ENCODE measurements around the gene DNAJC15.
"Not testable (repeated sequence)": the region's sequence is repeated elsewhere in the genome, so short reads cannot be mapped to it uniquely, and the experiment has no call there.

Gene DNAJC15

DNA sequence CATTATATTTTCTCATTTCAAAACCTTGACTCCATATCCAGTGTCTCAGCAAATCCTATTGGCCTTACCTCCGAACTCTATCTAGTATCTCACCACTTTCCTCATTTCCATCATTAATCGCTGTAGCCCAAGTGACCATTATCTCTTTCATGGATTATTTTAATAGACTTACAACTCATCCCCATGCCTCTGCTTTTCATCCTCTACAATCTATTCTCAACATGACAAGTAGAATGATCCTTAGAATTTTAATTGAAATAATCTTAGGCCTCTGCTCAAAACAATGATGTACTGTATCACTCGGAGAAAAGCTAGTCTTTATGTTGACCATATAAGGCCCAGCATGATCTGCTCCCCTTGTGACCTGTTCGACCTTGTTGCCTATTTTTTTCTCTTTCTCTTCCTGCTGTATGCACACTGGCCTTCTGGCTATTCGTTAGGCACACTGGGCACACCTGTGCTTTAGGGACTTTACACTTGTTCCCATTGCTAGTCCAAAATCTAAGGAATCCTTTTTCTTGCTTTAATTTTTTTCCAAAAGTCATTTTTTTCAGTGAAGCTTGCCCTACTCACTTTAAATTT lies 21.4 kb downstream of the DNAJC15 start:
- no peak for DNase-seq (ENCODE audit: low read depth in 2 of 2)

GRCh38 chr13:43045302-43045773 lies 22.0 kb downstream of the DNAJC15 start:
- not testable (repeated sequence) for DNase-seq (ENCODE audit: low read depth in 2 of 2)

GRCh38 chr13:43046259-43046658 lies 22.9 kb downstream of the DNAJC15 start:
- DNase-seq (ENCODE audit: low read depth in 2 of 2), result no peak

DNA sequence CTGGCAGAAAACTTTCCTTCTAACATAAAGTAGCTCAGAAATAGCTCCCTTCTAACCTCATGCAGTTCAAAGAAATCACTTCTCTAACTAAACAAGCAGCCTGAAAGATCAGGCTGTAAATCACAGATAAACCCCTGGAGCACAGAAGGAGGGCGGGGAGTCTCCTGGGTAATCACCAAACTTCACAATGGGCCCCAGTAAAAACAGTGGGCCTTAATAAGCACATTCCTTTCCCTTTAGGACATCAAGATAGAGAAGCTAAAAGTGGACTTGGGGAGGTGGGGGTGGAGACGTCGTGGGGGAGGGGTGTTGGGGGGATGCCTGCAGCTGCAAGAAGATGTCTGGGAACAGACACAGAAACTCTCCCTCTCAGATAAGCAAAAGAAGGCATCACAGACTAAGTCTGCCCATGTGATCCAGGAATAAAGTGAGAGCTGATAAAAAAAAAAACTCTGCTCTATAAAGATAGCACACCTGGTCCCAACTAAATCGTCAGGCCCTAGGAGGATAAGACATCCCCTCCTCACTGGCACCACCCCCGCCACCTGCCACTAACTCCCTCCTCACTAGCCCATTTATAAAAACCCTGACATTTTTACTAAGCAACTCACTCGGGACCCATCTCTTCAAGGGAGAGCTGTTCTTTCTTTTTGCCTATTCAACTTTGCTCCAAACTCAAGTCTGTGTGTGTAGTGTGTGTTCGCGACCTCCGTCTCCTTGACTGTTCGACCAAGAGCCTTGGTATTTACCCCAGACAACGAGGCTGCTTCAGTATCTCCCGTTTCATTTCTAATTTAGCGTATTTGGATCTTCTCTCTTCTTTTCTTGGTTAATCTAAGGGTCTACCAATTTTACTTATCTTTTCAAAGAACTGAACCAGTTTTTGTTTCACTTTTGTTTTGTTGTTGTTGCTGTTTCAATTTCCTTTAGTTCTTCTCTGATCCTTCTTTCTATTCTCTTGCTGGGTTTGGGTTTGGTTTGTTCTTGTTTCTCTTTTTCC lies 31.7 kb downstream of the DNAJC15 start:
- no peak for DNase-seq (ENCODE audit: low read depth in 2 of 2)

DNA sequence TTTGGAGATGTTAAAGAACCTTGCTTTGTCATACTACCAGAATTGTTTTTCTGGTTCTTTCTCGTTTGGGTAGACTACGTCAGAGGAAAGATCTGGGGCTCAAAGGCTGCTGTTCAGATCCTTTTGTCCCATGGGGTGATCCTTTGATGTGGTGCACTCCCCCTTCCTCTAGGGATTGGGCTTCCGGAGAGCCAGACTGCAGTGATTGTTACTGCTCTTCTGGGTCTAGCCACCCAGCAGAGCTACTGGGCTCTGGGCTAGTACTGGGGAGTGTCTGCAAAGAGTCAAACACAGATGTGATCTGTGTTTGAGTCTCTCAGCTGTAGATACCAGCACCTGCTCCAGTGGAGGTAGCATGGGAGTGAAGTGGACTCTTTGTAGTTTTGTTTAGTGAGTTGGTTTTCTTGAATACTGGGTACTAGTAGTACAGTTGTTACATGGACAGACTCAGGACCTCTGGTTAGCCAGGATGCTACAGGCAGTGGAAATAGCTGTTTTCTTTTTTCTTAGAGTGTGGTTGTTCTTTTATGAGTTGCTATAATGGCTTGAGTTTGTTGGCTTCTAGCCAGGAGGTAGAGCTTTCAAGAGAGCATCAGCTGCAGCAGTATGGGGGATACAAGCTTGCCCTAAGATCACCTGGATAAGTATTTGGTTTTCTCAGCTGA lies 34.4 kb downstream of the DNAJC15 start:
- no peak for DNase-seq (ENCODE audit: low read depth in 2 of 2)

- DNase-seq (ENCODE audit: low read depth in 2 of 2), result peak in 1 of 2 donors; percentile 13
Measured at GRCh38 chr13:43058318-43058674, 34.9 kb downstream of the DNAJC15 start.

- DNase-seq (ENCODE audit: low read depth in 2 of 2), result no peak
Measured at GRCh38 chr13:43058831-43059230, 35.4 kb downstream of the DNAJC15 start.

- DNase-seq (ENCODE audit: low read depth in 2 of 2), result not testable (repeated sequence)
Measured at GRCh38 chr13:43059779-43060178, 36.4 kb downstream of the DNAJC15 start.

DNA sequence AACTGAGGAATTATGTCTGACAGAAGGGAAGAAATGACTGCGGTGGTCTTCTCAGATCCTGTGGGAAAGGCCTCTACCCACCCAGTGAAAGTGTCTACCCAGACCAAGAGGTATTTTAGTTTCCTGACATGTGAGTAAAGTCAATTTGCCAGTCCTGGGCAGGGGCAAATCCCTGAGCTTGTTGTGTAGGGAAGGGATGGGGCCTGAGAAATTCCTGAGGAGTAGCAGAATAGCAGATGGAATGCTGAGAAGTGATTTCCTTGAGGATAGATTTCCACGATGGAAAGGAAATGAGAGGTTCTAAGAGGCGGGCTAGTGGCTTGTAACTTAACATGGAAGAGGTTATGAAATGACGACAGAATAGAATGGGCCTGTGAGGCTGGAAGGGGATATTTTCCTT lies 37.4 kb downstream of the DNAJC15 start:
- DNase-seq (ENCODE audit: low read depth in 2 of 2), result not testable (repeated sequence)

DNA sequence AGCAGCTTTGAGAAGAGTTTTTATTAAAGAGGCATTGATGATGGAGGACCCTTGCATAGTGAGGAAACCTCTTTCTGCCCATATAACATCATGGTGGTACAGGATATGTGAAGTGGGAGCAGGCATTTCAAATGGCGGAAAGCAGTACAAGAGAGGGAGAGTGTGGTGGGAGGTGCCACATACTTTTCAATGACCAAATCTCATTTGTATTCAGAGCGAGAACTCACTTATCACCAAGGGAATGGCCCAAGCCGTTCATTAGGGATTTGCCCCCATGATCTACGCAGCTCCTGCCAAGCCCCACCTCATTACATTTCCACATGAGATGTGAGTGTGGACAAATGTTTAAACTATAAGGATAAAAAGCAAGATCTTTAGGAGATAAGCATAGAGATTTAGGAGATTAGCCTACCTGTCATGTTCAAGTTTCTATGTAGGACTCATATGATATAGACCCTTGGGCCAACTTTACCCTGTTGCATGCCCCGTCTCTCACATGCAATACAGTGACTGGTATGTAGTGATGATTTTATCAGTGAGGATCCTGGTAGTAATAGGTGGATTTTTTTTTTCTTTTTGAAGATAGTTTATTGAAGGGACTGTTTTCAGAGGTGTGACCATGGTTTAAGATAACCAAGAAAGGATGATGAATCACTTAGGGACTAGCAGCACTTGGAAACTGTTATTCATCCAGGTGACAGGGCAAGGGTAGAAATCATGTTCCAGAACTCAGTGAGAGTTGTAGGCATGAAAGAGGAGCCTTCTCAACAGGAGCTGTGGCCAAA lies 38.3 kb downstream of the DNAJC15 start:
- no peak for DNase-seq (ENCODE audit: low read depth in 2 of 2)

GRCh38 chr13:43071824-43072223 lies 48.4 kb downstream of the DNAJC15 start:
- no peak for DNase-seq (ENCODE audit: low read depth in 2 of 2)

GRCh38 chr13:43072394-43072793 lies 49.0 kb downstream of the DNAJC15 start:
- no peak for DNase-seq (ENCODE audit: low read depth in 2 of 2)

- no peak for DNase-seq (ENCODE audit: low read depth in 2 of 2)
Measured at GRCh38 chr13:43074824-43075510, 51.6 kb downstream of the DNAJC15 start.

DNA sequence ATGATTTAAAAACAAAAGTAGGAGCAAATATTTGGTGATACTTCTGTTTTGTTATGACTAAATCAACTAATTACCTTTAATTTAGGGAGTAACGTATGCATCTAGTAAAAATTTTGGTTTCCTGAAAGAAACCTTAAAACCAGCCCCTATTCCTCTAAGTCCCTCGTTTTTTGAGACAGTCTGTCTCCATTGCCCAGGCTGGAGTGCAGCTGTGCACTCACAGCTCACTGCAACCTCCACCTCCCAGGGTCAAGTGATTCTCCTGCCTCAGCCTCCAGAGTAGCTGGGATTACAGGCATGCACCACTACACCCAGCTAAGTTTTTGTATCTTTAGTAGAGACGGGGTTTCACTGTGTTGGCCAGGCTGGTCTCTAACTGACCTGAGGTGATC lies 52.1 kb downstream of the DNAJC15 start:
- DNase-seq (ENCODE audit: low read depth in 2 of 2), result not testable (repeated sequence)

DNA sequence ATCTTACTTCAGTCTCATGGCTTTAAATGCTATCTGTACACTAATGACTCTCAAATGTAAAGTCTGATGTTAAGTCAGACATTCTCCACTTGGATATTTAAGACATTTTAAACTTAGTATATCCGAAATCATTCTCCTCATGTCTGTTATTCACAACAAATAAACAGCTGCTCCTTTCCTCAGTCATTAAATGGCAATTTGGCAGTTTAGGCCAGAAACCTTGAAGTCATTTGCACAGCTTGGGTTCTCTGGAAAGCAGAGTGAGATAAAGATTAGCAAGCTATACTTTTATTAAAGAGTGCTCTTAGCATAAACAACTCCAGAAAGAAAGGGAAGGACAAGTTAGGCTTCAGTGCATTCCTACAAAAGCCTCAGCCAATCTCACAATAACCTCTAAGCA lies 53.7 kb downstream of the DNAJC15 start:
- no peak for DNase-seq (ENCODE audit: low read depth in 2 of 2)

DNA sequence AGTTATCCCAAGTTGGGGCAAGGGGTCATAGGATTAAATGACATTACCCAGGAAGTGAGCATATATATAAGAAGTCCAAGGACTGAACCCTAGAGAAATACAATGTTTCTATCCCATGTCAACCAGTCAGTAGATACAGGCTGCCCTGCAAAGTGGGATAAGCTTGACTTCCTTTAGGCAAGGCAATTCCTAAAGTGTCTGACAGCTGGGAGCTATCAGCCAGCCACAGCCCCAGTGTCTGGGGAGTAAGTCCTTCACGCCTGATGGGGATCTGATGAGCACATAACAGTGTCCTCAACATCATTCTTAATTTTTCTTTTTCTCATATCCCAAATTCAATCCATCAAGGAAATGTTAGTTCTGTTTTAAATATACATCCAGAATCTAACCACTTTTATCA lies 54.1 kb downstream of the DNAJC15 start:
- DNase-seq (ENCODE audit: low read depth in 2 of 2), result no peak

DNA sequence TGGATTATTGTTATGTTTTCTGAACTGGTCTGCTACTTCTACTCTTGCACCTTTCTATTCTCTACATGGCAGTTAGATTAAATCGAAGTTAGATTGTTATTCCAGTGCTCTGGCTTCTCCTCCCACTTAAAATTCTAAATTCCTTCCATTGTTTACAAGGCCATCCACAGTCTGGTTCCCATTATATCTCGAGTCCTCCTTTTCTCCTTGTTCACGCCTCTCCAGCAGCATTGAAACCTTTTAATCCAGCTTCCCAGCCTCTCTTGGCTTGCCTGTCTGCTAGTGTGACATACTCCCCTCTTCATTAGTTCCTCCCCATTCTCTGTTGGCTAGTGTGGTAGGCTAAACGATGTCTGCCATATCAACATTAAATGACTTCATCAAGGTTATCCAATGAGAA lies 54.5 kb downstream of the DNAJC15 start:
- DNase-seq (ENCODE audit: low read depth in 2 of 2), result no peak

- DNase-seq (ENCODE audit: low read depth in 2 of 2), result no peak
Measured at GRCh38 chr13:43078399-43078798, 55.0 kb downstream of the DNAJC15 start.

DNA sequence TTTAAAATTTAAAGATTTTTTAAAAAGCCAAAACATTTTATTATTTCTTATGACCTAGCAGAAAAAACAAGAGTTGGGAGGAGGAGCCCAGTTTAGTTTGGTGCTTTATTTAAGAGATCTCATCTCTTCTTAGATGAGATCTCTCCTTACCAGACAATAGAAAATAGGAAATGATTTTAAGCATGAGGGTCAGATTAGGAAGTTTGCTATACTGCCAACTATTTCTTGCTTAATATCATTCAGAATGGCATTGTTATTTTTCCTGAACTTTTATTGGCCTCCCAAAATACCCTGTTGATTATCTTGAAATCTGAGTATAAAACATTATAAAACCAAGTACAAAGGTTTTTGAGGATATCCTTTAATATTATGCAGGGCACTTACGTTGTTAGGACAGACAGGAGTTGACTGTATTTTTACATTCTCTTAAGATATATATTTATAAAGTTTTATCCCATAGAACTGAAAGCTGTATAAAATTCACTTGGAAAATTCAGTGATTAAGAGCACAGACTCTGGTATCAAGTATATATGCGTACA lies 56.1 kb downstream of the DNAJC15 start:
- DNase-seq (ENCODE audit: low read depth in 2 of 2), result no peak

GRCh38 chr13:43080199-43080598 lies 56.8 kb downstream of the DNAJC15 start:
- no peak for DNase-seq (ENCODE audit: low read depth in 2 of 2)

DNA sequence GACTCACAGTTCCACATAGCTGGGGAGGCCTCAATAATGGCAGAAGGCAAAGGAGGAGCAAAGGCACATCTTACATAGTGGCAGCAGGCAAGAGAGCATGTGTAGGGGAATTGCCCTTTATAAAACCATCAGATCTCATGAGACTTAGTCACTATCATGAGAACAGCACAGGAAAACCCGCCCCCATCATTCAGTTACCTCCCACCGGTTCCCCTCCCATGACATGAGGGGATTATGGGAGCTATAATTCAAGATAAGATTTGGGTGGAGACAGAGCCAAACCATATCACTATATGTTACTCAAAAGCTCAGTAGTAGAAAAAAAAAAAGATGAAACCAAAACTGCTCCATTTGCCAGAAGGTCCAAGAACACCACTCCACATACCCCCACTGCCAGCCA lies 58.5 kb downstream of the DNAJC15 start:
- DNase-seq (ENCODE audit: low read depth in 2 of 2), result no peak
